IPS-18a (cell line): ENCODE data around the gene CXXC5.

Experiments used
- H3K27ac ChIP-seq: one replicate; pipeline ENCODE4 v1.5.1; 2013; ENCODE audit warnings: low read length
- H3K27me3 ChIP-seq: one replicate; pipeline ENCODE4 v1.6.1; 2013; ENCODE audit warnings: mild to moderate bottlenecking, low read length; ENCODE audit not compliant: control insufficient read depth, insufficient read depth
- H3K36me3 ChIP-seq: one replicate; pipeline ENCODE4 v1.6.1; 2013; ENCODE audit warnings: low read depth, low read length; ENCODE audit not compliant: control insufficient read depth
- H3K4me1 ChIP-seq: one replicate; pipeline ENCODE4 v1.6.1; 2013; ENCODE audit warnings: low read depth, low read length; ENCODE audit not compliant: control insufficient read depth
- H3K4me3 ChIP-seq: one replicate; pipeline ENCODE4 v1.5.1; 2013; ENCODE audit warnings: low read length
- H3K9ac ChIP-seq: one replicate; pipeline ENCODE4 v1.6.1; 2013; ENCODE audit warnings: mild to moderate bottlenecking, low read length, moderate library complexity
- H3K9me3 ChIP-seq: one replicate; pipeline ENCODE4 v1.6.1; 2013; ENCODE audit warnings: low read depth, low read length; ENCODE audit not compliant: control insufficient read depth

The CXXC5 gene

GRCh38 chr5:139655727-139656271 lies 7.7 kb downstream of the CXXC5 start:
- Histone ChIP-seq H3K27ac (no peak overlapping the region), H3K36me3 (no peaks in the 10 kb centered on the region), H3K4me3 (no peak overlapping the region), H3K4me1 (peaks cover 61% of the 10 kb centered on the region), H3K9ac (no peak overlapping the region), H3K9me3 (no peaks in the 10 kb centered on the region), H3K27me3 (no peaks in the 10 kb centered on the region)

GRCh38 chr5:139657363-139658321 lies 9.5 kb downstream of the CXXC5 start:
- Histone ChIP-seq H3K27ac (no peak overlapping the region), H3K9ac (no peak overlapping the region), H3K36me3 (no peaks in the 10 kb centered on the region), H3K4me3 (no peak overlapping the region), H3K4me1 (peaks cover 47% of the 10 kb centered on the region), H3K9me3 (no peaks in the 10 kb centered on the region), H3K27me3 (no peaks in the 10 kb centered on the region)

- H3K27ac ChIP-seq: no peak overlapping the region
- H3K9ac ChIP-seq: no peak overlapping the region
- no peak overlapping the region for H3K4me3 ChIP-seq
- no peaks in the 10 kb centered on the region for H3K9me3 ChIP-seq
- no peaks in the 10 kb centered on the region for H3K36me3 ChIP-seq
- no peaks in the 10 kb centered on the region for H3K27me3 ChIP-seq
- H3K4me1 ChIP-seq: peaks cover 38% of the 10 kb centered on the region
Observed at GRCh38 chr5:139658501-139658927, 10.4 kb downstream of the CXXC5 start.

GRCh38 chr5:139658928-139659667 lies 10.9 kb downstream of the CXXC5 start:
- Histone ChIP-seq H3K27me3 (no peaks in the 10 kb centered on the region), H3K9ac (no peak overlapping the region), H3K4me3 (no peak overlapping the region), H3K27ac (no peak overlapping the region), H3K9me3 (no peaks in the 10 kb centered on the region), H3K36me3 (no peaks in the 10 kb centered on the region), H3K4me1 (peaks cover 38% of the 10 kb centered on the region)

- no peak overlapping the region for H3K4me3 ChIP-seq
- no peaks in the 10 kb centered on the region for H3K27me3 ChIP-seq
- H3K36me3 ChIP-seq: no peaks in the 10 kb centered on the region
- H3K27ac ChIP-seq: no peak overlapping the region
- no peaks in the 10 kb centered on the region for H3K9me3 ChIP-seq
- H3K9ac ChIP-seq: no peak overlapping the region
- peaks cover 32% of the 10 kb centered on the region for H3K4me1 ChIP-seq
Observed at GRCh38 chr5:139659695-139660101, 11.5 kb downstream of the CXXC5 start.

- Histone ChIP-seq H3K4me3 (no peak overlapping the region), H3K4me1 (peaks cover 26% of the 10 kb centered on the region), H3K27ac (no peak overlapping the region), H3K27me3 (no peaks in the 10 kb centered on the region), H3K9ac (no peak overlapping the region), H3K9me3 (no peaks in the 10 kb centered on the region), H3K36me3 (no peaks in the 10 kb centered on the region)
Observed at GRCh38 chr5:139660105-139660922, 12.2 kb downstream of the CXXC5 start.

- Histone ChIP-seq H3K36me3 (no peaks in the 10 kb centered on the region), H3K27ac (no peak overlapping the region), H3K9ac (no peak overlapping the region), H3K4me3 (no peak overlapping the region), H3K9me3 (no peaks in the 10 kb centered on the region), H3K4me1 (peaks cover 23% of the 10 kb centered on the region), H3K27me3 (no peaks in the 10 kb centered on the region)
Observed at GRCh38 chr5:139660923-139661814, 13.0 kb downstream of the CXXC5 start.

- Histone ChIP-seq H3K4me1 (peaks cover 23% of the 10 kb centered on the region), H3K4me3 (no peak overlapping the region), H3K27ac (no peak overlapping the region), H3K9me3 (no peaks in the 10 kb centered on the region), H3K27me3 (no peaks in the 10 kb centered on the region), H3K36me3 (no peaks in the 10 kb centered on the region), H3K9ac (no peak overlapping the region)
Observed at GRCh38 chr5:139662617-139663016, 14.5 kb downstream of the CXXC5 start.

GRCh38 chr5:139663207-139664085 lies 15.3 kb downstream of the CXXC5 start:
- Histone ChIP-seq H3K4me3 (no peak overlapping the region), H3K4me1 (peaks cover 25% of the 10 kb centered on the region), H3K9me3 (no peaks in the 10 kb centered on the region), H3K27me3 (no peaks in the 10 kb centered on the region), H3K9ac (no peak overlapping the region), H3K36me3 (no peaks in the 10 kb centered on the region), H3K27ac (no peak overlapping the region)
